Measurements from ENCODE around the gene GRAMD1B. TPM values are rescaled to one million over a fixed set of nuclear protein-coding genes. Genes with fewer than 3 reads are reported as not detected.

Gene GRAMD1B
- total RNA-seq, 4 donors from 2014 or later, result 31.4 to 152 (median 123) TPM

- H3K9me3 ChIP-seq, result no peaks in the 10 kb centered on the region
- TF ChIP-seq POLR2A (IDR thresholded peaks at IDR 0.05), result no peak
- TF ChIP-seq, protein P1, sequence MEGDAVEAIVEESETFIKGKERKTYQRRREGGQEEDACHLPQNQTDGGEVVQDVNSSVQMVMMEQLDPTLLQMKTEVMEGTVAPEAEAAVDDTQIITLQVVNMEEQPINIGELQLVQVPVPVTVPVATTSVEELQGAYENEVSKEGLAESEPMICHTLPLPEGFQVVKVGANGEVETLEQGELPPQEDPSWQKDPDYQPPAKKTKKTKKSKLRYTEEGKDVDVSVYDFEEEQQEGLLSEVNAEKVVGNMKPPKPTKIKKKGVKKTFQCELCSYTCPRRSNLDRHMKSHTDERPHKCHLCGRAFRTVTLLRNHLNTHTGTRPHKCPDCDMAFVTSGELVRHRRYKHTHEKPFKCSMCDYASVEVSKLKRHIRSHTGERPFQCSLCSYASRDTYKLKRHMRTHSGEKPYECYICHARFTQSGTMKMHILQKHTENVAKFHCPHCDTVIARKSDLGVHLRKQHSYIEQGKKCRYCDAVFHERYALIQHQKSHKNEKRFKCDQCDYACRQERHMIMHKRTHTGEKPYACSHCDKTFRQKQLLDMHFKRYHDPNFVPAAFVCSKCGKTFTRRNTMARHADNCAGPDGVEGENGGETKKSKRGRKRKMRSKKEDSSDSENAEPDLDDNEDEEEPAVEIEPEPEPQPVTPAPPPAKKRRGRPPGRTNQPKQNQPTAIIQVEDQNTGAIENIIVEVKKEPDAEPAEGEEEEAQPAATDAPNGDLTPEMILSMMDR (IDR thresholded peaks at IDR 0.05), result no peak
- no peaks in the 10 kb centered on the region for H3K27me3 ChIP-seq
- no peaks in the 10 kb centered on the region for H3K4me1 ChIP-seq
- no peak overlapping the region for H3K27ac ChIP-seq
- no peak overlapping the region for H3K4me3 ChIP-seq
- no peaks in the 10 kb centered on the region for H3K36me3 ChIP-seq
- DNase-seq, result no peak
These were observed 11.1 kb downstream of the GRAMD1B start for GRCh38 chr11:123441161-123441560.

DNA sequence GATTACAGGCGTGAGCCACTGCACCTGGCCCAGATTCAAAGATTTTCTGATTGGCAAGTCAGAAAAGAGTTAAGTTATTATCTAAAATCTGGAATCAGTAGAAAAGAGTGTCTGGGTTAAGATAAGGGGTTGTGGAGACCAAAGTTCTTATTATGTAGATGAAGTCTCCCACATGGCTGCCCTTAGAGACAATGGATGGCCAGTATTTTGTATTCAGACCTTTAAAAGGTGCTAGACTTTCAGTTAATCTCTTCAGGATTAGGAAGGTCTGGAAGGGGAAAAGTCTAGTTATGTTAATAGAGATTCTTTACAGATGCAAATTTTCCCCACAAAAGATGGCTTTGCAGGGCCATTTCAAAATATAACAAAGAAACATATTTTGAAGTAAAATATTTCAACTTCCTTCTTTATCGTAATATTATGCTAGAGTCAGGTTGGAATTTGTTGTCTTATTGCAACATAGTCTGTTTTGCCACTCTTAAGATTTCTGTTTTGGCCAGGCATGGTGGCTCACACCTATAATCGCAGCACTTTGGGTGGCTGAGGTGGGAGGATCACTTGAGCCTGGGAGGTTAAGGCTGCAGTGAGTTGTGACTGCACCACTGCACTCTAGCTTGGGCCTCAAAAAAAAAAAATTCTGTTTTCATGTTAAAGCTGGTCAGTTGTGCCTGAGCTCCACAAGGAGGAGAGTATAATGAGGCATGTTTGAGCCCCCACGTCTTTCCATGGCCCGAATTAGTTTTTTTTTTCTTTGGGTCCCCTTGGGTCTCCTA is 14.0 kb downstream of the GRAMD1B start:
- Histone ChIP-seq H3K36me3 (peaks cover 0 to 4% (median 0%) of the 10 kb centered on the region in 3 donors), H3K27ac (no peak overlapping the region), H3K9me3 (no peaks in the 10 kb centered on the region), H3K4me1 (no peaks in the 10 kb centered on the region), H3K27me3 (no peaks in the 10 kb centered on the region), H3K4me3 (no peak overlapping the region)
- DNase-seq, result no peak
- no peak for TF ChIP-seq POLR2A (IDR thresholded peaks at IDR 0.05)
- TF ChIP-seq, protein P1 (IDR thresholded peaks at IDR 0.05), result no peak

- Histone ChIP-seq H3K4me1 (peaks cover 0 to 2% (median 0%) of the 10 kb centered on the region in 4 donors), H3K9me3 (no peaks in the 10 kb centered on the region), H3K4me3 (no peak overlapping the region), H3K36me3 (peaks cover 0 to 4% (median 0%) of the 10 kb centered on the region in 3 donors), H3K27me3 (no peaks in the 10 kb centered on the region), H3K27ac (no peak overlapping the region)
- DNase-seq, result no peak
- TF ChIP-seq, protein P1 (IDR thresholded peaks at IDR 0.05), result no peak
These were observed 18.8 kb downstream of the GRAMD1B start for GRCh38 chr11:123448823-123449222.

GRCh38 chr11:123449436-123449835 is 19.4 kb downstream of the GRAMD1B start:
- no peak for DNase-seq
- no peak overlapping the region for H3K4me3 ChIP-seq
- TF ChIP-seq, protein P1 (IDR thresholded peaks at IDR 0.05), result no peak
- no peaks in the 10 kb centered on the region for H3K27me3 ChIP-seq
- peaks cover 0 to 4% (median 0%) of the 10 kb centered on the region in 3 donors for H3K36me3 ChIP-seq
- H3K27ac ChIP-seq, result no peak overlapping the region
- peaks cover 0 to 6% (median 0%) of the 10 kb centered on the region in 4 donors for H3K4me1 ChIP-seq
- no peaks in the 10 kb centered on the region for H3K9me3 ChIP-seq

- H3K27ac ChIP-seq, result no peak overlapping the region
- DNase-seq, result no peak
- peaks cover 0 to 6% (median 0%) of the 10 kb centered on the region in 4 donors for H3K4me1 ChIP-seq
- no peak overlapping the region for H3K4me3 ChIP-seq
- H3K9me3 ChIP-seq, result no peaks in the 10 kb centered on the region
- H3K27me3 ChIP-seq, result no peaks in the 10 kb centered on the region
- no peak for TF ChIP-seq POLR2A (IDR thresholded peaks at IDR 0.05)
- TF ChIP-seq, protein P1 (IDR thresholded peaks at IDR 0.05), result no peak
- peaks cover 0 to 4% (median 0%) of the 10 kb centered on the region in 3 donors for H3K36me3 ChIP-seq
These were observed 20.6 kb downstream of the GRAMD1B start for GRCh38 chr11:123450623-123451022.
